CD4-positive, CD25-positive, alpha-beta regulatory T cell (primary cell): ENCODE results near the gene FBXO5. TPM values are rescaled to one million over a fixed set of nuclear protein-coding genes. Genes with fewer than 3 reads are reported as not detected.
"Not testable (repeated sequence)": the region's sequence is repeated elsewhere in the genome, so short reads cannot be mapped to it uniquely, and the experiment has no call there.

Experiments
- ATAC-seq, 2 donors: fragments of 150-1000 bp; cut with Tn5 transposase; one replicate each; pipeline ENCODE4 v1.10.0; 2021; ENCODE audit warnings: low read depth in 2 of 2, moderate number of reproducible peaks in 2 of 2, moderate library complexity in 1 of 2
- DNase-seq, 3 donors: peaks; one replicate each; pipeline versions ENCODE4 v3.0.0 to v3.0.0-alpha.2; 2012 to 2022; ENCODE audit warnings: mixed read lengths in 1 of 3
- H3K27ac ChIP-seq: one replicate; pipeline ENCODE4 v1.7.0; 2013; ENCODE audit warnings: mild to moderate bottlenecking, low read length; ENCODE audit not compliant: insufficient read depth, poor library complexity, severe bottlenecking
- H3K27me3 ChIP-seq: one replicate; pipeline ENCODE4 v1.7.0; 2013; ENCODE audit warnings: low read length; ENCODE audit not compliant: control insufficient read depth, insufficient read depth
- H3K36me3 ChIP-seq: one replicate; pipeline ENCODE4 v1.7.0; 2013; ENCODE audit warnings: mild to moderate bottlenecking, low read length, moderate library complexity; ENCODE audit not compliant: control insufficient read depth, insufficient read depth
- H3K4me1 ChIP-seq: 2 replicates; pipeline ENCODE4 v1.7.0; 2013; ENCODE audit warnings: mild to moderate bottlenecking, low read length; ENCODE audit not compliant: insufficient read depth, control insufficient read depth, poor library complexity, severe bottlenecking
- H3K4me3 ChIP-seq: one replicate; pipeline ENCODE4 v1.7.0; 2013; ENCODE audit warnings: low read depth, mild to moderate bottlenecking, low read length, moderate library complexity
- H3K9me3 ChIP-seq, 2 experiments: 1 replicate in 1 of 2; 2 replicates in 1 of 2; pipeline ENCODE4 v1.7.0; 2013; ENCODE audit warnings: low read length in 2 of 2, mild to moderate bottlenecking in 1 of 2, moderate library complexity in 1 of 2; ENCODE audit not compliant: control insufficient read depth in 2 of 2
- H3K27ac Mint-ChIP-seq, 3 donors: one replicate each; pipeline ENCODE4 v1.8.0; 2020 to 2022; ENCODE audit warnings: mild to moderate bottlenecking in 3 of 3, mixed read lengths in 3 of 3, moderate library complexity in 2 of 3
- H3K27me3 Mint-ChIP-seq: one replicate; pipeline ENCODE4 v1.8.0; 2022; ENCODE audit warnings: mild to moderate bottlenecking, mixed read lengths
- H3K36me3 Mint-ChIP-seq: one replicate; pipeline ENCODE4 v1.8.0; 2020; ENCODE audit warnings: mixed read lengths
- H3K4me1 Mint-ChIP-seq, 4 donors: one replicate each; pipeline ENCODE4 v1.8.0; 2020 to 2022; ENCODE audit warnings: mixed read lengths in 4 of 4, mild to moderate bottlenecking in 1 of 4
- H3K4me3 Mint-ChIP-seq, 4 donors: one replicate each; pipeline ENCODE4 v1.8.0; 2020 to 2022; ENCODE audit warnings: mild to moderate bottlenecking in 4 of 4, mixed read lengths in 4 of 4, moderate library complexity in 3 of 4
- H3K9me3 Mint-ChIP-seq, 7 donors: one replicate each; pipeline ENCODE4 v1.8.0; 2020 to 2022; ENCODE audit warnings: mixed read lengths in 7 of 7, mild to moderate bottlenecking in 3 of 7, moderate library complexity in 2 of 7
- polyA plus RNA-seq, 4 donors: library from polyadenylated mRNA; unstranded; fragments of 300-500 nt; fragmentation: Illumina TruSeq; gene quantifications; one replicate each; pipeline ENCODE4 v1.2.3, GENCODE V29; 2021
- total RNA-seq: library from RNA; stranded (reverse); gene quantifications from one replicate; pipeline ENCODE4 v1.2.3, GENCODE V29; 2022

Gene FBXO5
- total and polyA plus RNA-seq, 5 donors from 2014 or later: 5.6 to 9.2 (median 7.9) TPM

DNA sequence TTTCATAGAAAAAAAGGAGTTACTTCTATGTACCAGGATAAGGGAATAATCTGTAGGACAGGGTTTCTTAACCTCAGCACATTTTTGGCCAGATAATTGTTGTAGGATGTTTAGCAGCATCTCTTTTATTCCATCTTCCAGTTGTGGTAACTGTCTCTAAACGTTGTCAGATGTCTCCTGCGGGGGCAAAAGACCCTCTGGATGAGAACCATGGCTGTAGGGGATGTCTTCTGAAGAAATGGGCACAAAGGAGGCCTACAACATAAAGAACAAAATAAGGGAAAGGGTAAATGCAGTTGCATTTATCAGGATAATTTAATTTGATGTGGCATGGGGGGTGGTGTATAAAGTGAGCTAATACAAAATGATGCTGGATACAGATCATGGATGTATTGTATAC lies 4.1 kb upstream of the FBXO5 start:
- Histone ChIP-seq H3K4me3 (no peak overlapping the region), H3K36me3 (peaks cover 9% of the 10 kb centered on the region), H3K9me3 (no peaks in the 10 kb centered on the region), H3K27me3 (no peaks in the 10 kb centered on the region), H3K27ac (no peak overlapping the region), H3K4me1 (peaks cover 23% of the 10 kb centered on the region)
- no peaks in the 10 kb centered on the region for H3K9me3 Mint-ChIP-seq
- peak overlapping the region in 2 of 4 donors; percentile 67 to 89 for H3K4me3 Mint-ChIP-seq
- no peak for DNase-seq
- ATAC-seq: no peak
- peaks cover 23 to 44% (median 27%) of the 10 kb centered on the region in 4 donors for H3K4me1 Mint-ChIP-seq
- peak overlapping the region; percentile 16 to 93 (median 19) for H3K27ac Mint-ChIP-seq
- no peaks in the 10 kb centered on the region for H3K27me3 Mint-ChIP-seq
- H3K36me3 Mint-ChIP-seq: peaks cover 12% of the 10 kb centered on the region

DNA sequence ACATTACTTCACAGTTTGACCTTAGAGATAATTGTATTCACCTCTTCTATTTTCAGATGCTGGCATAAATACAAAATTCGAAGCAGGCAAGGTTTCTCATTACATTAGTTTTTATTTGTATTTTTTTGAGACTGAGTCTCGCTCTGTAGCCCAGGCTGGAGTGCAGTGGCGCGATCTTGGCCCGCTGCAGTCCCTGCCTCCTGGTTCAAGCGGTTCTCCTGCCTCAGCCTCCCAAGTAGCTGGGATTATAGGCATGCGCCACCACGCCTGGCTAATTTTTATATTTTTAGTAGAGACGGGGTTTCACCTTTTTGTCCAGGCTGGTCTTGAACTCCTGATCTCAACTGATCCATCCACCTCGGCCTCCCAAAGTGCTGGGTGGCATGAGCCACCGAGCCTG lies 2.5 kb upstream of the FBXO5 start:
- H3K9me3 ChIP-seq, H3K36me3 Mint-ChIP-seq, H3K36me3 ChIP-seq, H3K9me3 Mint-ChIP-seq, H3K27ac ChIP-seq, ATAC-seq, DNase-seq, H3K27me3 ChIP-seq, H3K27me3 Mint-ChIP-seq: not testable (repeated sequence)
- peak overlapping the region; percentile 21 to 94 (median 76) for H3K4me3 Mint-ChIP-seq
- Histone ChIP-seq H3K4me1 (peaks cover 40% of the 10 kb centered on the region), H3K4me3 (peak overlapping the region; percentile 96)
- peak overlapping the region in 1 of 3 donors; percentile 97 for H3K27ac Mint-ChIP-seq
- H3K4me1 Mint-ChIP-seq: peaks cover 31 to 57% (median 36%) of the 10 kb centered on the region in 4 donors

DNA sequence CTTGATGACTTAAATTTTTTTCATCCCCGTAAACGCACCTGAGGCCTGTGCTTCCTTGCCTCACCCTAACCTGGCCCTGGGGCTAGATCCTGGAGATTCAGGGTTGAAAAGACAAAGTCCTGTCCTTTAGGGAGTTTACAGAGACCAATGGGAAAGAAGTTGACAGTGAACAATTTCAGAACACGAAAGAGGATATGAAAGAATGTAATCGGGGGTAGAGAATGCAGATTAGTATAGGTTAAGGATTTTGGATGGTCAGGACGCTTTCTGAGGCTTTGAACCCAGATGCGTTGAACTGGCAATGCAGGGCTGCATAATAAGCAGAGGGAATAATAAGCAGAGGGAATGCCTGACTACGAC lies 1.7 kb upstream of the FBXO5 start:
- Mint-ChIP-seq H3K4me1 (peaks cover 32 to 61% (median 35%) of the 10 kb centered on the region in 4 donors), H3K27ac (peak overlapping the region; percentile 40 to 99 (median 97)), H3K9me3 (no peaks in the 10 kb centered on the region), H3K36me3 (no peaks in the 10 kb centered on the region), H3K27me3 (no peaks in the 10 kb centered on the region), H3K4me3 (peak overlapping the region; percentile 94 to 99 (median 99))
- Histone ChIP-seq H3K9me3 (no peaks in the 10 kb centered on the region), H3K27ac (peak overlapping the region; percentile 92), H3K4me1 (peaks cover 48% of the 10 kb centered on the region), H3K4me3 (peak overlapping the region; percentile 96), H3K36me3 (no peaks in the 10 kb centered on the region), H3K27me3 (no peaks in the 10 kb centered on the region)
- DNase-seq (no peak), ATAC-seq (no peak)

DNA sequence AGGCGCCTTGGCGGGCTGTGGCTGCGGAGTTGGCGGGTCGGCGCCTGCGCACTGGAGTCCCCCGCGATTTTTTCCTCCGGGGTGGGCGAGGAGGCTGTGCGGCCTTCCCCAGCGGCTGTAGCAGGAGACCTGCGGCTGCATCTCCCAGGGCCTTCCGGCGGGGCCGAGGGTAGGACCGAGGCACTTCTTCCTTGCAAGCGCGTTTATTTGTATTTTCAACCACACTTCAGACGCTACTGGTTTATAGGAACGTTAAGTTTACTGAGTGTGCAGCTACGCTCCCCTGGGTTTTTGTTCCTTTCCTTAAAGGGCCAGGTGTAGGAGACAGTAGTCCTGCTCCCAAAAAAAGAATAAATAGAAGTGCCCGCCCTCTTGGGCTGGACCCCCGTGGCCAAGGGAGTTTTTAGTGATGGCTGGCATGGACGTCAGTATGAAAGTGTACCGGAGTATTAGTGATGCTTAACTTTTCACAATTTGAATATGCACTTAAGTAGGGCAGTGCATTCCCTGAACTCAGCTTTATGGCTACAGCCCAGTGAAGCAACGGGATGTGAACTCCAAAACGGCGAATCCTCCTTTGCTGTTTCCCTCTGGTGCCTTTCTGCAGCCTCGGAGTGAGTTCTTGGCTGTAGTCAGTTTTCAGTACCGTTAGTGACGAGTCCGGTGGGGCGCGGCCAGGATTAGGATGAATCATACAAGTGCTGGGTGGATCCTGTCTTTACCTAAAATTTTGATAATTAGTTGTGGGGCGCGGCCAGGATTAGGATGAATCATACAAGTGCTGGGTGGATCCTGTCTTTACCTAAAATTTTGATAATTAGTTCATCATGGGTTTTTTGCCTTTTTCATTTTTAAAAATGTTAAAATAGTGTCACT lies 1.0 kb upstream of the FBXO5 start:
- H3K36me3 Mint-ChIP-seq: no peaks in the 10 kb centered on the region
- peak overlapping the region; percentile 94 to 99 (median 99) for H3K4me3 Mint-ChIP-seq
- H3K27me3 Mint-ChIP-seq: no peaks in the 10 kb centered on the region
- peak in 1 of 2 donors; percentile 6 for ATAC-seq
- peaks cover 32 to 64% (median 38%) of the 10 kb centered on the region in 4 donors for H3K4me1 Mint-ChIP-seq
- peaks cover 54% of the 10 kb centered on the region for H3K4me1 ChIP-seq
- peak in 2 of 3 donors; percentile 84 to 91 for DNase-seq
- H3K36me3 ChIP-seq: no peaks in the 10 kb centered on the region
- peak overlapping the region; percentile 96 for H3K4me3 ChIP-seq
- no peaks in the 10 kb centered on the region for H3K9me3 Mint-ChIP-seq
- H3K9me3 ChIP-seq: no peaks in the 10 kb centered on the region
- peak overlapping the region; percentile 92 for H3K27ac ChIP-seq
- no peaks in the 10 kb centered on the region for H3K27me3 ChIP-seq
- H3K27ac Mint-ChIP-seq: peak overlapping the region; percentile 40 to 99 (median 97)

DNA sequence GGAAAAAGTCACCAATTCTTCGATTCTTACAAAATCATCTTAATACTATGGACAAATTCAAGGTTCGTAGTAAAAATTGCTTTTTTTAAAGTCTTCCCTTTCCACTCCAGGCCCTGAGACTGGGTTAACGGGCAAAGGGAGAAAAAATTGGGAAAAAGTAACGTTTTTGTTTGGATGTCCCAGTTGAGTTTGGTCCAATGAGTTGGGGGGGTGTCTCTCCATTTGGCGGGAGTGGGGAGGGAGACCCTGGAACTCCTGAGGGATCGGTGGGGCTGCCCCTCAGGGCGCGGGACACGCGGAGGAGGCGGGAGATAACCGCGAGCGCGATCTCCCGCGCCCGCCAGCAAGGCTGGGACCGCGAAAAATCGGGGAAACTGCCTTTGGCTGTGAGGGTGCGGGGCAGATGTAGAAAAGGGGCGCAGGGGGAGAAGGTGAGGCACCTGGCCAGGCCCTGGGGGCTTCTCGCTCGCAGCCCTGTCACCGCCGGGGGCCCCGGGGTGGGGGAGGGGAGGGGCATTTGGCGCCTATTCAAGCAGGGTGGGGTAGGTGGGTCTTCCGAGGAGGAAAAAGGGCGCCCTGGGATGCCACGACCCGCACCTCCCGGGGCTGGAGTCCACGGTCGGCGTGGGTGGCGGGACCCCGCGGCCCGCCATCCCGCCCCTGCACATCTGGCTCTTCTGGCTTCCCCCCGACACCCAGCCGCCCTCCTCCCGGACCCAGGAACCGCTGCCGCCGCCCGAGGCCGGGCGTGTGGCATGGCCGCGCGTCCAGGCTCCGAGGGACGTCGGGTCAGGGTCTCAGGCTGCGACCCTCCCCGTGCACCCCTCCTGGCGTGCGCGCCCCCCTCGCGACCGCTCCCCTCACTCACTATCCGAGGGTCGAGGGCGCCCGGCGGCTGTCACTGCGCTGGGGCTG lies 595 bp downstream of the FBXO5 start:
- H3K4me1 Mint-ChIP-seq: peaks cover 32 to 78% (median 45%) of the 10 kb centered on the region in 4 donors
- H3K9me3 Mint-ChIP-seq: no peaks in the 10 kb centered on the region
- peak overlapping the region; percentile 60 for H3K4me3 ChIP-seq
- H3K27ac ChIP-seq: no peak overlapping the region
- no peaks in the 10 kb centered on the region for H3K27me3 Mint-ChIP-seq
- peak overlapping the region; percentile 94 to 99 (median 99) for H3K4me3 Mint-ChIP-seq
- H3K27me3 ChIP-seq: no peaks in the 10 kb centered on the region
- DNase-seq (peak in 1 of 3 donors; percentile 31), ATAC-seq (no peak)
- no peaks in the 10 kb centered on the region for H3K9me3 ChIP-seq
- H3K27ac Mint-ChIP-seq: peak overlapping the region in 1 of 3 donors; percentile 56
- H3K36me3 Mint-ChIP-seq: no peaks in the 10 kb centered on the region
- H3K36me3 ChIP-seq: no peaks in the 10 kb centered on the region
- peaks cover 66% of the 10 kb centered on the region for H3K4me1 ChIP-seq

DNA sequence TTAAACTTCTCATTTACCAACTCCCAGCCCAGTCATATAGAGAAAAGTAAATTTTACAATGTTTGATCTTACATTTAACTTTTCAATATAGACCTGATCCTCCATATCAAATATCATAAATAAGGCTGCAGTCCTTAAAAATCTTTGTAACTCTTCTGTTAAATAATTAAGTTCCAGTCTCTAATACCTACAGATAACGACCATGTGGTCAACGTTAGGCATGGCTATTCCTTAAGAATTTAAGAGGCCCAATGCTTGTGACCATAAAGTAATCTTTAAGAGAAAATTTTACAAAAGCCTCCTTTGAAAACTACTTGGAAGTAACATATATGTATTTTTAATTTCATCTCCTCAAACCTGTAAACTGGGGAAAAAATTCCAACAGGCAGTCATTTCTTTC lies 1.6 kb downstream of the FBXO5 start:
- H3K27ac Mint-ChIP-seq: no peak overlapping the region
- H3K4me1 Mint-ChIP-seq: peaks cover 27 to 80% (median 47%) of the 10 kb centered on the region in 4 donors
- H3K4me1 ChIP-seq: peaks cover 71% of the 10 kb centered on the region

DNA sequence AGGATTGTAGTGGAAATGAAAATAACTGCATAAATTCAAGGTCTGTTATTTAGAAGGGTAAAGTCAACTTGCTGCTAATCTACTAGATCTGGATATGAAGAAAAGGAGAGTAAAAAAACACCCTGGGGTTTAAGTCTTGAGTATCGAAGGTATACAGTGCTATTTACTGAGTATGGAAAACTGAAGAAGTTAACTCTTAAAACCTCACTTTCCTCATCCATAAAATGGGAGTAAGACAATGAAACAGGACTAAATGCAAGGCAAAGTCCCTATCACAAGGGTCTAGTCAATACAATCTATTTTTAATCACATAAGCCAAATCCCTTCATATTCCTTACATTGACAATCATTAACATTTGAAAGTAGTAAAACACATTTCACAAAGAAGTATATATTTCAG lies 2.2 kb downstream of the FBXO5 start:
- no peak for ATAC-seq
- Mint-ChIP-seq H3K27me3 (no peaks in the 10 kb centered on the region), H3K4me3 (peak overlapping the region; percentile 50 to 76 (median 59)), H3K4me1 (peaks cover 27 to 79% (median 52%) of the 10 kb centered on the region in 4 donors), H3K9me3 (no peaks in the 10 kb centered on the region), H3K27ac (peak overlapping the region; percentile 2 to 34 (median 29)), H3K36me3 (peaks cover 3% of the 10 kb centered on the region)
- Histone ChIP-seq H3K4me1 (peaks cover 76% of the 10 kb centered on the region), H3K36me3 (no peaks in the 10 kb centered on the region), H3K27me3 (no peaks in the 10 kb centered on the region), H3K4me3 (peak overlapping the region; percentile 62), H3K27ac (no peak overlapping the region), H3K9me3 (no peaks in the 10 kb centered on the region)
- DNase-seq: no peak

More for the DNA sequence above, 1.6 kb downstream of the FBXO5 start:
- Mint-ChIP-seq H3K36me3 (no peaks in the 10 kb centered on the region), H3K9me3 (no peaks in the 10 kb centered on the region), H3K27me3 (no peaks in the 10 kb centered on the region), H3K4me3 (peak overlapping the region; percentile 50 to 76 (median 59))
- Histone ChIP-seq H3K27me3 (no peaks in the 10 kb centered on the region), H3K36me3 (no peaks in the 10 kb centered on the region), H3K27ac (no peak overlapping the region), H3K4me3 (peak overlapping the region; percentile 62), H3K9me3 (no peaks in the 10 kb centered on the region)
- DNase-seq: no peak
- ATAC-seq: no peak
